ENCODE measurements around the gene NISCH. TPM values are rescaled to one million over a fixed set of nuclear protein-coding genes. Genes with fewer than 3 reads are reported as not detected.

Gene NISCH
- total RNA-seq, 1 experiment from 2014 or later = 63.4 TPM

GRCh38 chr3:52456169-52456799 lies 880 bp downstream of the NISCH start:
- peak overlapping the region; percentile 74 to 84 for H3K4me3 ChIP-seq (ENCODE audit: low read depth in 2 of 2, low read length in 2 of 2)
- intact Hi-C loops (cut with micrococcal nuclease; ENCODE audit: unreplicated experiment) = no loop called here
- in situ Hi-C loops (cut with HindIII; ENCODE audit: low pct_unique_long_range_greater_than_20kb, low sequenced_read_pairs) = no loop called here
- POLR2A ChIA-PET = no interaction called here
- DNase-seq (ENCODE audit: low read depth, low spot score) = no peak
- peak overlapping the region; percentile 85 for H3K27ac ChIP-seq (ENCODE audit: low read length)
- no TSS peak for BruUV-seq (replicated peaks)
- CTCF ChIA-PET = no interaction called here
- TF ChIP-seq CTCF (IDR thresholded peaks at IDR 0.05) (no peak), SIN3A (IDR thresholded peaks at IDR 0.05; ENCODE audit: borderline replicate concordance, insufficient read depth, low read depth, low read length) (no peak), TCF7L2 (IDR thresholded peaks at IDR 0.05; ENCODE audit: low read depth, low read length) (no peak), POLR2AphosphoS5 (IDR thresholded peaks at IDR 0.05; ENCODE audit: low read depth, low read length) (no peak), REST (IDR thresholded peaks at IDR 0.05; ENCODE audit: insufficient read depth in 1 of 2, low read depth in 2 of 2, low read length in 1 of 2) (no peak)
- H3K9me3 ChIP-seq (ENCODE audit: control insufficient read depth, insufficient read depth, low read depth, low read length) = no peaks in the 10 kb centered on the region
- ATAC-seq = peak; percentile 9; the same call in 1 of the 2 replicates
- peaks cover 6% of the 10 kb centered on the region; the same call in 1 of the 2 replicates for H3K36me3 ChIP-seq (ENCODE audit: control insufficient read depth, insufficient read depth, low read length)
- no peaks in the 10 kb centered on the region for H3K27me3 ChIP-seq (ENCODE audit: control insufficient read depth, insufficient read depth, low read length)
- peaks cover 25% of the 10 kb centered on the region for H3K4me1 ChIP-seq (ENCODE audit: control insufficient read depth, insufficient read depth, low read length)

- no peak for ATAC-seq
- BruUV-seq (replicated peaks) = TSS peak; percentile 65
Observed at GRCh38 chr3:52456800-52457183, 1.4 kb downstream of the NISCH start.

More at GRCh38 chr3:52456800-52457183, 1.4 kb downstream of the NISCH start:
- CTCF ChIA-PET = no interaction called here
- POLR2A ChIA-PET = no interaction called here
- Histone ChIP-seq H3K4me1 (ENCODE audit: control insufficient read depth, insufficient read depth, low read length) (peaks cover 25% of the 10 kb centered on the region), H3K36me3 (ENCODE audit: control insufficient read depth, insufficient read depth, low read length) (peaks cover 6% of the 10 kb centered on the region; the same call in 1 of the 2 replicates), H3K9me3 (ENCODE audit: control insufficient read depth, insufficient read depth, low read depth, low read length) (no peaks in the 10 kb centered on the region), H3K27ac (ENCODE audit: low read length) (peak overlapping the region; percentile 85), H3K27me3 (ENCODE audit: control insufficient read depth, insufficient read depth, low read length) (no peaks in the 10 kb centered on the region), H3K4me3 (ENCODE audit: low read depth in 2 of 2, low read length in 2 of 2) (peak overlapping the region; percentile 74 to 84)
- TF ChIP-seq TCF7L2 (IDR thresholded peaks at IDR 0.05; ENCODE audit: low read depth, low read length) (no peak), SIN3A (IDR thresholded peaks at IDR 0.05; ENCODE audit: borderline replicate concordance, insufficient read depth, low read depth, low read length) (no peak), REST (IDR thresholded peaks at IDR 0.05; ENCODE audit: insufficient read depth in 1 of 2, low read depth in 2 of 2, low read length in 1 of 2) (no peak), POLR2AphosphoS5 (IDR thresholded peaks at IDR 0.05; ENCODE audit: low read depth, low read length) (no peak), CTCF (IDR thresholded peaks at IDR 0.05) (no peak)
- in situ Hi-C loops (cut with HindIII; ENCODE audit: low pct_unique_long_range_greater_than_20kb, low sequenced_read_pairs) = no loop called here
- intact Hi-C loops (cut with micrococcal nuclease; ENCODE audit: unreplicated experiment) = no loop called here
- DNase-seq (ENCODE audit: low read depth, low spot score) = no peak

Data from Panc1 (cell line).